Neural progenitor cell (in vitro differentiated cells): ENCODE results near the gene LRP1-AS.

Source experiments
- EZH2phosphoT487 ChIP-seq: fragments of 200-600 bp; sonication (generic); IDR thresholded peaks from 2 replicates; pipeline ENCODE4 v1.6.1; 2017; ENCODE audit warnings: antibody characterized with exemption
- TF ChIP-seq, protein P1 (sequence below): fragments of 200-600 bp; sonication (generic); IDR thresholded peaks from 2 replicates; pipeline ENCODE4 v1.5.1; 2017; ENCODE audit warnings: antibody characterized with exemption, mild to moderate bottlenecking

GRCh38 chr12:57116580-57117281, 30.7 kb downstream of the LRP1-AS start:
- no peak for TF ChIP-seq EZH2phosphoT487
- TF ChIP-seq, protein P1, sequence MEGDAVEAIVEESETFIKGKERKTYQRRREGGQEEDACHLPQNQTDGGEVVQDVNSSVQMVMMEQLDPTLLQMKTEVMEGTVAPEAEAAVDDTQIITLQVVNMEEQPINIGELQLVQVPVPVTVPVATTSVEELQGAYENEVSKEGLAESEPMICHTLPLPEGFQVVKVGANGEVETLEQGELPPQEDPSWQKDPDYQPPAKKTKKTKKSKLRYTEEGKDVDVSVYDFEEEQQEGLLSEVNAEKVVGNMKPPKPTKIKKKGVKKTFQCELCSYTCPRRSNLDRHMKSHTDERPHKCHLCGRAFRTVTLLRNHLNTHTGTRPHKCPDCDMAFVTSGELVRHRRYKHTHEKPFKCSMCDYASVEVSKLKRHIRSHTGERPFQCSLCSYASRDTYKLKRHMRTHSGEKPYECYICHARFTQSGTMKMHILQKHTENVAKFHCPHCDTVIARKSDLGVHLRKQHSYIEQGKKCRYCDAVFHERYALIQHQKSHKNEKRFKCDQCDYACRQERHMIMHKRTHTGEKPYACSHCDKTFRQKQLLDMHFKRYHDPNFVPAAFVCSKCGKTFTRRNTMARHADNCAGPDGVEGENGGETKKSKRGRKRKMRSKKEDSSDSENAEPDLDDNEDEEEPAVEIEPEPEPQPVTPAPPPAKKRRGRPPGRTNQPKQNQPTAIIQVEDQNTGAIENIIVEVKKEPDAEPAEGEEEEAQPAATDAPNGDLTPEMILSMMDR, result no peak
